ENCODE results near the gene TMEM91. TPM values are rescaled to one million over a fixed set of nuclear protein-coding genes. Genes with fewer than 3 reads are reported as not detected.

Gene TMEM91
- total and polyA plus RNA-seq, 9 of the 15 experiments (the other 6 are each of a cell fraction or from before 2014, with no cell fraction given): 1.2 to 5.2 (median 2.7) TPM

DNA sequence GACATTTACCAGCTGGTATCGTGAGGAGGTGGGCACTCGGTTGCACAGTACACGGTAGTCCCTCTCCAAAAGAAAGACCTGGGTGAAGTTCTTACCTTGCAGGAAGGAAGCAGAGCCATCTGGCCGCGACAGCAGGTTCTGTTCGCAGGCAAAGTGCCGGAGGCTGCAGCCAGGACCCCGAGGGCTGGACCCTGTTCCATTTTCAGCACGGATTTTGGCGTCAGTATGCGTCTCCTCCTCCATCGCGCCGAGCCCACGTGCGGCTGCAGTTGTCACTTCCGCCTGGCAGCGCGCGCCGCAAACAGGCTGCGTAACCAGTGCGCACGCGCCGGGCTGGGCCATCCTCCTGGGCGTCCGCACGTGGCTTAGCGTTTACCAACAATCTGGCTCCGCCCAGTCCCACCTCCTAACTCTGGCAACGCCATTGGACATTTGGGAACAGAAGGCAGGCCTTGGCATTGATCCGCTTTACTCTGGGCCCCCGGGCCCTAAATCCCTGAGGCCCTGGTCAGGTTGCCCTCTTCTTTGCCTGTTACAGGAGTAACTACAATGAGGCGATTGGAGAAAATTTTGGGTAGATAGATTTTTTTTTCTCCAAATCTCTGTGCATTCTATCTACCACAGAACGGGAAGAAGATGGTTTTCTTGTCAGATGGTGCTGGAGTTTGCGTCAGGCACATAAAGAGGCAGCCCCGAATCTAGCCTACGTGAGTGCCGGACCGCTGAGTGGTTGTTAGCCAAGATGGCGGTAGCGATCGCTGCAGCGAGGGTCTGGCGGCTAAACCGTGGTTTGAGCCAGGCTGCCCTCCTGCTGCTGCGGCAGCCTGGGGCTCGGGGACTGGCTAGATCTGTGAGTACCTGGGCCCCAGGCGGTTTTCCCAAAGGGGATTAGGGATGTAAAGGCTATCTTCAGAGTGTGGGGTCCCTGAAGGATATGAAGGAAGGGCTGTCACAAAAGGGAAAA is 21.0 kb downstream of the TMEM91 start, which contains the start of the genes BCKDHA and EXOSC5 (continued):
- TF ChIP-seq COPS2 (conservative IDR thresholded peaks at IDR 0.05) (no peak), ADNP (tag; IDR thresholded peaks at IDR 0.05) (no peak), U2AF1 (optimal IDR thresholded peaks at IDR 0.05; ENCODE audit: low read depth, low read length) (no peak), DNMT1 (IDR thresholded peaks at IDR 0.05) (no peak), ILF3 (IDR thresholded peaks at IDR 0.05; ENCODE audit: borderline replicate concordance) (peak; percentile 63; the same call in 1 of the 2 replicates), ZNF134 (CRISPR knock-in tag; conservative IDR thresholded peaks at IDR 0.05) (no peak), SETDB1 (IDR thresholded peaks at IDR 0.05; ENCODE audit: low read length) (peak; percentile 33), HINFP (tag; conservative IDR thresholded peaks at IDR 0.05; ENCODE audit: low read depth) (peak; percentile 73), HDAC2 (IDR thresholded peaks at IDR 0.05) (peak; percentile 95)
- TF ChIP-seq, protein P1, sequence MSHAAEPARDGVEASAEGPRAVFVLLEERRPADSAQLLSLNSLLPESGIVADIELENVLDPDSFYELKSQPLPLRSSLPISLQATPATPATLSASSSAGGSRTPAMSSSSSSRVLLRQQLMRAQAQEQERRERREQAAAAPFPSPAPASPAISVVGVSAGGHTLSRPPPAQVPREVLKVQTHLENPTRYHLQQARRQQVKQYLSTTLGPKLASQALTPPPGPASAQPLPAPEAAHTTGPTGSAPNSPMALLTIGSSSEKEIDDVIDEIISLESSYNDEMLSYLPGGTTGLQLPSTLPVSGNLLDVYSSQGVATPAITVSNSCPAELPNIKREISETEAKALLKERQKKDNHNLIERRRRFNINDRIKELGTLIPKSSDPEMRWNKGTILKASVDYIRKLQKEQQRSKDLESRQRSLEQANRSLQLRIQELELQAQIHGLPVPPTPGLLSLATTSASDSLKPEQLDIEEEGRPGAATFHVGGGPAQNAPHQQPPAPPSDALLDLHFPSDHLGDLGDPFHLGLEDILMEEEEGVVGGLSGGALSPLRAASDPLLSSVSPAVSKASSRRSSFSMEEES (CRISPR knock-in tag; IDR thresholded peaks at IDR 0.05): no peak
- TF ChIP-seq, protein P2, sequence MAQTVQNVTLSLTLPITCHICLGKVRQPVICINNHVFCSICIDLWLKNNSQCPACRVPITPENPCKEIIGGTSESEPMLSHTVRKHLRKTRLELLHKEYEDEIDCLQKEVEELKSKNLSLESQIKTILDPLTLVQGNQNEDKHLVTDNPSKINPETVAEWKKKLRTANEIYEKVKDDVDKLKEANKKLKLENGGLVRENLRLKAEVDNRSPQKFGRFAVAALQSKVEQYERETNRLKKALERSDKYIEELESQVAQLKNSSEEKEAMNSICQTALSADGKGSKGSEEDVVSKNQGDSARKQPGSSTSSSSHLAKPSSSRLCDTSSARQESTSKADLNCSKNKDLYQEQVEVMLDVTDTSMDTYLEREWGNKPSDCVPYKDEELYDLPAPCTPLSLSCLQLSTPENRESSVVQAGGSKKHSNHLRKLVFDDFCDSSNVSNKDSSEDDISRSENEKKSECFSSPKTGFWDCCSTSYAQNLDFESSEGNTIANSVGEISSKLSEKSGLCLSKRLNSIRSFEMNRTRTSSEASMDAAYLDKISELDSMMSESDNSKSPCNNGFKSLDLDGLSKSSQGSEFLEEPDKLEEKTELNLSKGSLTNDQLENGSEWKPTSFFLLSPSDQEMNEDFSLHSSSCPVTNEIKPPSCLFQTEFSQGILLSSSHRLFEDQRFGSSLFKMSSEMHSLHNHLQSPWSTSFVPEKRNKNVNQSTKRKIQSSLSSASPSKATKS (CRISPR knock-in tag; IDR thresholded peaks at IDR 0.05): no peak
- TF ChIP-seq, protein P3, sequence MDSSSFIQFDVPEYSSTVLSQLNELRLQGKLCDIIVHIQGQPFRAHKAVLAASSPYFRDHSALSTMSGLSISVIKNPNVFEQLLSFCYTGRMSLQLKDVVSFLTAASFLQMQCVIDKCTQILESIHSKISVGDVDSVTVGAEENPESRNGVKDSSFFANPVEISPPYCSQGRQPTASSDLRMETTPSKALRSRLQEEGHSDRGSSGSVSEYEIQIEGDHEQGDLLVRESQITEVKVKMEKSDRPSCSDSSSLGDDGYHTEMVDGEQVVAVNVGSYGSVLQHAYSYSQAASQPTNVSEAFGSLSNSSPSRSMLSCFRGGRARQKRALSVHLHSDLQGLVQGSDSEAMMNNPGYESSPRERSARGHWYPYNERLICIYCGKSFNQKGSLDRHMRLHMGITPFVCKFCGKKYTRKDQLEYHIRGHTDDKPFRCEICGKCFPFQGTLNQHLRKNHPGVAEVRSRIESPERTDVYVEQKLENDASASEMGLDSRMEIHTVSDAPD (CRISPR knock-in tag; IDR thresholded peaks at IDR 0.05): no peak

Data from K562 (cell line).